NCI-H2227 (cell line): ENCODE results near the gene SV2C.
"Not testable (repeated sequence)": the region's sequence is repeated elsewhere in the genome, so short reads cannot be mapped to it uniquely, and the experiment has no call there.

Experiments
- DNase-seq: peaks from one replicate; lab custom pipeline; 2025; ENCODE audit not compliant: unreplicated experiment; lab: John Stamatoyannopoulos, UW

The SV2C gene, protein sequence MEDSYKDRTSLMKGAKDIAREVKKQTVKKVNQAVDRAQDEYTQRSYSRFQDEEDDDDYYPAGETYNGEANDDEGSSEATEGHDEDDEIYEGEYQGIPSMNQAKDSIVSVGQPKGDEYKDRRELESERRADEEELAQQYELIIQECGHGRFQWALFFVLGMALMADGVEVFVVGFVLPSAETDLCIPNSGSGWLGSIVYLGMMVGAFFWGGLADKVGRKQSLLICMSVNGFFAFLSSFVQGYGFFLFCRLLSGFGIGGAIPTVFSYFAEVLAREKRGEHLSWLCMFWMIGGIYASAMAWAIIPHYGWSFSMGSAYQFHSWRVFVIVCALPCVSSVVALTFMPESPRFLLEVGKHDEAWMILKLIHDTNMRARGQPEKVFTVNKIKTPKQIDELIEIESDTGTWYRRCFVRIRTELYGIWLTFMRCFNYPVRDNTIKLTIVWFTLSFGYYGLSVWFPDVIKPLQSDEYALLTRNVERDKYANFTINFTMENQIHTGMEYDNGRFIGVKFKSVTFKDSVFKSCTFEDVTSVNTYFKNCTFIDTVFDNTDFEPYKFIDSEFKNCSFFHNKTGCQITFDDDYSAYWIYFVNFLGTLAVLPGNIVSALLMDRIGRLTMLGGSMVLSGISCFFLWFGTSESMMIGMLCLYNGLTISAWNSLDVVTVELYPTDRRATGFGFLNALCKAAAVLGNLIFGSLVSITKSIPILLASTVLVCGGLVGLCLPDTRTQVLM

DNA sequence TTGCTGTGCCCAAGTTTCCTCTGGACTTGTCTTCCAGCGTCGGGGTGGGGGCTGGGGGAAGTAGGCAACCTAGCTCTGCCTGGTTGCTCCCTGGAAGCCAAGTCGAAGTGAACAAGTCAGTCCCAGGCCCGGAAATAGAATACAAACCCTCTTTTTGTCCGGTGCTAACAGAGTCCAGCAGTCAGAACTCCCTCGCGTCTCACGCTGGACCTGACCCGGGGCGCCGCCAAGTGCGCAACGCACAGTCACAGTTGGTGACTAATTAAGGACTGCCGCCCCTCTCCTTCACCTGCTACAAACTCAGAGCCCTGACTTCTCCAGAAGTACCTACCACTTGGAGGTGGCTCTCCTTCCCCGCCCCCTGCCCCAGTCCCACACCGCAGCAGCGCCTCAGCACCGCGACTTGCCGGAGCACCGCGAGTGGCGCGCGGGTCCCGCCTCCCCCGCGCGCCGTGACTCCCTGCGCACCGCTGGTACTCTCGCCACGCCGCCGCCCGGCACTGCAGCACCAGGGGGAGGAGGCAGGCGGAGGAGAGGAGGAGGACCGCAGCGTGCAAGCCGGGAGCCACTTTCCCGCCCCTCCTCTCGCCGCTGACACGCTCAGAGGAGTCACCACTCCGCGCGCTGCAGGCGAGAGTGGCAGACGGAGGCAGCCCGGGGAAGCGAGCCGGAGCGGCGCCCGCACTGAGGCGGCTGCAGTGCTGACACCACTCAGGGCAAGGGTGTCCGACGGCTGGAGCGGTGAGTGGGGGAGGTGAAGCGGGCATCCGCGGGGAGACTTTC is at the start of gene SV2C:
SV2C (plus strand) TSS at position 612 of the 783 bp plus-strand sequence. CDS start 48,368 bp downstream, outside the sequence.
- peak; percentile 39 for DNase-seq

DNA sequence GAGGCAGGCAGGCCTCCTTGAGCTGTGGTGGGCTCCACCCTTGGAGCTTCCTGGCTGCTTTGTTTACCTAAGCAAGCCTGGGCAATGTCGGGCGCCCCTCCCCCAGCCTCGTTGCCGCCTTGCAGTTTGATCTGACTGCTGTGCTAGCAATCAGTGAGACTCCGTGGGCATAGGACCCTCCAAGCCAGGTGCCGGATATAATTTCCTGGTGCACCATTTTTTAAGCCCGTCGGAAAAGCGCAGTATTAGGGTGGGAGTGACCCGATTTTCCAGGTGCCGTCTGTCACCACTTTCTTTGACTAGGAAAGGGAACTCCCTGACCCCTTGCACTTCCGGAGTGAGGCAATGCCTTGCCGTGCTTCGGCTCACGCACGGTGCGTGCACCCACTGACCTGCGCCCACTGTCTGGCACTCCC is 45.4 kb upstream of the SV2C start:
- not testable (repeated sequence) for DNase-seq

DNA sequence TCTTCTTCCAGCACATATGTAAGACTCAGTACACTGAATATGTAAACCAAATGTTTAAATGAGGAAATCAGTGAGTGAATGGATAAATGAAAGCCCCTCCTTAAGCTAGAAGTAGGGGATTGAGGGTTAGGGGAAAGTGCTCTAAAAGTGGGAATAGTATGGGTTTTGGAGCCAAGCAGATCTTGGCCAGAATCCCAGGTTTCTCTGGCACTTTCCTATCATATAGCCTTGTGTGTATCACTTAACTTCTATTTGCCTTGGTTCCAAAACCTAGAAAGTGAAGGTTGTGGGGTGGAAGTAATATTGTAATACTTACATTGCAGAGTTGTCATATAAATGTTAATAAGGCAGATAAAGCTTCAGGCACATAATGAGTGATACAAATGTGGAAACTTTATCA is 45.0 kb upstream of the SV2C start:
- no peak for DNase-seq

DNA sequence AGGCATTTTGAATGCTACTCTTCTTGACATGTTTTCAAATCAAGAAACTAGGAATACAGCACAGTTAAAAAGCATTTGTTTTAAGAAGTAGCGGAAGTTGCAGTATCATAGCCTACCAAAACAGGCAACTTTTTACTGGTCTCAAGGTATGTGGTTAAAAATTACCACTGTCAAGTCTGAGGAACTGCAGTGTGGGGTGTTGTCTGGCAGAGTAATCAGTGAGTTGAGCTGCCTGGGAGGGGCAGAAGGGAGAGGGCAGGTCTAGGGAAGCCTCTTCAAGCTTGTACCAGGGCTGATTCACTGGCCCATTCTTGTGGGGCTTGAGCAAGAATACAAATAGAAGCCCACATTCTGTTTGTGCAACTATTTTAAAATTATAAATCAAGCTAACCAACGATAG is 42.4 kb upstream of the SV2C start:
- DNase-seq, result no peak

DNA sequence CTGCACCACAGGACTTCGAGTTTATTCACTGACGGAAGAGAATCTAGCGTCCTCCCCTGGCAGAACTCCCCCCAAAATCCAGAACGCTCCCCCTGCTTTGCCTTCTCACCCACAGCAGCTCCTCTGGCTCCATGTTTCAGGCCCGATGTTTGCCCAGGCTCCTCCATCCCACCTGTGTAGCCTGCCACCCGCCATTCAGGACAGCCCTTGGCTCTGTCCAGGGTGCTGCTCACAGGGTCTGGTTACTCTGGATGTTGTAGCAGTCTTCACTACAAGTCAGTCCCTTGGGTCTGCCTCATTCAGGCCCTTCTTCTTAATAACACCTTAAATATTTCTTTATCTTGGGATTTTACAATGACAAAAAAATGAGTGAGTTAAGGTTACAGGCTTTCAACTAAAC is 41.3 kb upstream of the SV2C start:
- no peak for DNase-seq

DNA sequence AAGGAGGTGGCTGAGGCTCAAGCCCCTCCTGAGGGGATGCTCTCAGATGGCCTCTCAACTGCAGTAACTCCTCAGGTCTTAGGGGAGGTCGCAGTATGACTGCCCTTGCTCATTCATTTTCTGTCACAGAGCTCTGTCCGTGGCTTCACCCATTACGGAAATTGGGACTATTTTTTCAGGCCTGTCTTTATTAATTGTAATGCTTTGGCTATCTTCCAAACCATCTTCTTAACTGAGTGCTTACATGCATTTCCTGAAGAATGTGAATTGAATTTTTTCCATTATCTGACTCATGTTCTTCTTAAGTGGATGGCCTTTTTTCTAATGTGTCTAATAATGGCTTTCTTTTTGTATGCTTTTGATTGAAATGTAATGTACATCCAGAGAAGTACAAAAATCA is 36.4 kb upstream of the SV2C start:
- DNase-seq, result no peak

DNA sequence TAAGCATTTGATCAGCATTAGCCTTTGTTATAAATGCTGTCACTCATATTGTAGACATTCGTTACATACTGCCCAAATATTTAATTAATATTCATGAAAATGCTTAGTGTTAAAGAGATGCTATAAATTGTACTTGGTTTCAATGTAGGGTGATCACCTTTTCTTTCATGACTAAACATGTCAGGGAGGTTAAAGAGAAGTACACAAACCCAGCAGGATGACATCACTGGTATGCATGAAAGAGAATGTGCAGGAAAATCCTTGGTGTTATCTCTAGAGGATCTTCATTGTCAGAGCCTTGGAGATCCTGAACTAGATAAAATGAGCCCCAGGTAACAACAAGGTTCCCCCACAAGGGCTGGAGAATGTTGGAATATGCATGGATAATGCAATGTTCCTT is 33.0 kb upstream of the SV2C start:
- no peak for DNase-seq

DNA sequence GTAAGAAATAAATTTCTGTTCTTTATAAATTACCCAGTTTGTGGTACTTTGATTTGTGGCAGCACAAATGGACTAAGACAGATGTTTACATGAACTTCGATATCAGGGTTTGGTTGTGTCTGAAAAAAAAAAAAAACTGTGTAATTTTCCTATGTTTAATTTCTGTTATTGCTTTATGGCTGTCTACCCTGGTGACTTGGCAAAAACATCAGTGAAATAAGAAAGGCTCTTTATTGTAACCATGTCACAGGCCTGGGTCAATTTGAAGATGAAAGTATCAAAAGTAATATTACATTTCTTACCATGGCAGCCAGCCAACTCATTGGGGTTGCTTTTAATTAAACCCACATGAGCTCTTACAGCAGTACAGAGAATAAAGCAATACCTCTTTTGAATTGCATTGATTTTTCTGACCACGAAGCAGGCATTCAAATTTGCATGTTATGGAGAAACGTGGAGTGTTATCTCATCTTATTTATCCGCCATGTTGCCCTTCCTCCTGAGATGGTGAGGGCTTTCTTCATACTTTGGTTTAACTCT is 20.6 kb upstream of the SV2C start:
- DNase-seq, result no peak

DNA sequence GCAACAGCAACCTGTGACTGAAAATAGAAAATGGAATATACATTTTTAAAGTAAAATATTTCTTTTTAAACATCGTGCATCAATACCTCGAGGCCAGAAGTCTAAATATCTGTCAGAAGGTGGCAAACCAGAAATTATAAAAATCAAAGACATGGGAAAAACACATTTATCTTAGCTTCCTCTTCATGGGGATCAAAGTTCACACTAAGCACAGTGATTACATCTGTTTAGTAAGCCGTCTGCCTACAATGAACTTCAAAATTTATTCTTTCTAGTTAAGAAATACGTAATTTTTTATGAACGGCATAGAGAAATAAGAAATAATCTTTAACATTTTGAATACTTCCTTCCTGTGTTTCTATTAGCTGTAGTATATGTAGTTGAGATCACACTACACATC is 17.9 kb upstream of the SV2C start:
- DNase-seq, result no peak

DNA sequence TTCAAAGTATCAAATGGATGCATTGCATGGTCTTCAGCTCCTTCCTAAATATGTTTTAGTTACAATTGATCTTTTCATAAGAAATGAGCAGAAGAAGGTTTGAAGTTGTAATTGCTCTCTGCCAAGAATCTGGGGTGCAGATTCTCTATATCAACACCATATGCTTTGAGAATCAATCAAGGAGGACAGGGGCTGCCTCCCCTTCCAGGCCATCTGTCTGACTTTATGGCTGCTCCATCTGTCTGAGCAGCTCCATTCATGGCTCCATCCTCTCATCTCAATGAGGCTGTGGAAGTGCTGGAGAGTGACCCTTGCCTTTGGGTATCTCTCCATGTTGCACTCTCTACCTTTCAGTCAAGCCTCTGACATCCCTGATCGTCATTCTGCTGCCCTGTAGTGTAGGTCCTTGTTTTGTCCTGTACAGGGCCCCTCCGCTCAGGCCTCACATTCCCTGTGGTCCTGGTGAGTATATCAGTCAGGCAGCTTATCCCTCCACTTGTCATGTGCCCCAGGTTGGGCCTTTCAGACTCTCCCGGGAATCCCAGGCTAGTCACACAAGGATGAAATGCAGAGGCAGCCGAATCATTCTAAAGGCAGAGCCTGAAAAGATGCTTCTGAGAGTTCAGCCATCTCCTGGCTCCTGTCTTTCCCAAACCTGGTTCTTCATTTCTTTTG is 14.0 kb upstream of the SV2C start:
- DNase-seq, result no peak

DNA sequence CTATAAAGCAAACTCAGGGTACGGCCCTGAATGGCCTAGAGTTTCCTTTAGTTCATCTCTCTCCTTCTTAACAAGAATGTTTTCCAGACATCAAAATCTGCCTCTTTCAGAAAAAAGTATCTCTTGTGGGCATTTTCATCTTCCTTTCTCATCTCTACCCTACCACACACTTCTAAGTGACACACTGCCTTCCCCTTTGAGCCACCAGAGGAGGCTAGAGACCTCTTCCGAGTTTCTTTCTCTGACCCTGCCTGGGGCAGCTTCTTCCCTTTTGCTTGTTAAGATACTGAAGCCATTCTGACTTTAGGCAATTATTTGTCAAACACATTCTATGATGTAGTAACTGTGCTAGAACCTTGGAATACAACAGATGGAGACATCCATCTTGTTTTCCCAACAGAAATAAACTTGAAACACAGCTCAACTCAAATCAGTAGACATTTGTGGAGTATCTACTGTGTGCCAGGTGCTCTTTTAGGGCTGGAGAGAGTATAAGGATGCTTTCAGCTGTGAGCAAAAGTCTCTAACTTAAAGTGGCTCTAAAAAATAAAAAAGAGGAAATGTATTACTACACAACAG is 8.6 kb upstream of the SV2C start:
- no peak for DNase-seq

DNA sequence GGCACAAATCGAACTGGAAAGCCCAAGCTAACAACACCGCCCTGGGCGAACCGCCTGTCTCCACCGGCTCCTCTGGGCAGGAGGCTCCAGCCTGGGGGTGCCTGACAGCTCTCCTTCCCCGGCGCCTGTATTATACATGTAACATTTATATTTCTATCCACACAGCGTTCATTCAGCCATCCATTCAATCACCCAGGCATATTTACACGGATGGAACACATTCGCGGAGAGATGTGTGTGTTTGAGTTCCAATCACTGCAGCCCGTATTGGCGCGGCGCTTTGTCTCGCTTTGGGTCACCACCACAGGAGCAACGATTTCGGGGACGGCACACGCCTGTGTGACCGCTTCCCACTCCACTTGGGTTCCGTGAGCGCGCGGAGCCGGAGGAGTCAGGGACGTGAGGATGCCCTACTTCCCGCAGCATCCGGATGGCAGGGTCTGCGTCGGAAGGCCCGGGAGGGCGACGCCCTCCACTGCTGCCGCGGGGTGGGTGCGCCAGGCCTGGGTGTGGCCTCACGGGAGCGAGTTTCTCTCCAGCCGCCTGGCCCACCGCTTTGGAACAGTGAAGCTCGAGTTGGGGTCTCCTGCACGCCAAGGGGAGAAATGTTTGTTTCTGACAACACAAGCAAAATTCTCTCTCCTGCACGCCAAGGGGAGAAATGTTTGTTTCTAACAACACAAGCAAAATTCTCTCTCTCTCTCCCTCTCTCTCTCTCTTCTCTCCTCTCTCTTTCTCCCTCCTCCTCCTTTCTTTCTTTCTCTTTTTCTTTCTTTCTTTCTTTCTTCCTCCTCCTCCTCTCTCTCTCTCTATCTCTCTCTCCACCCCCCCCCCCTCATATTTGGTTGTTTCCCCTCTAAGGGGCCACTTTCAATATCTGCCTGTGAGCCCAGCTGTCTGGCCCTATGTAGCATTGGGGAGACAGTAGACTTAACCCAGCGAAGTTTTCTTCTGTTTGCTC is 1.1 kb upstream of the SV2C start:
- no peak for DNase-seq

DNA sequence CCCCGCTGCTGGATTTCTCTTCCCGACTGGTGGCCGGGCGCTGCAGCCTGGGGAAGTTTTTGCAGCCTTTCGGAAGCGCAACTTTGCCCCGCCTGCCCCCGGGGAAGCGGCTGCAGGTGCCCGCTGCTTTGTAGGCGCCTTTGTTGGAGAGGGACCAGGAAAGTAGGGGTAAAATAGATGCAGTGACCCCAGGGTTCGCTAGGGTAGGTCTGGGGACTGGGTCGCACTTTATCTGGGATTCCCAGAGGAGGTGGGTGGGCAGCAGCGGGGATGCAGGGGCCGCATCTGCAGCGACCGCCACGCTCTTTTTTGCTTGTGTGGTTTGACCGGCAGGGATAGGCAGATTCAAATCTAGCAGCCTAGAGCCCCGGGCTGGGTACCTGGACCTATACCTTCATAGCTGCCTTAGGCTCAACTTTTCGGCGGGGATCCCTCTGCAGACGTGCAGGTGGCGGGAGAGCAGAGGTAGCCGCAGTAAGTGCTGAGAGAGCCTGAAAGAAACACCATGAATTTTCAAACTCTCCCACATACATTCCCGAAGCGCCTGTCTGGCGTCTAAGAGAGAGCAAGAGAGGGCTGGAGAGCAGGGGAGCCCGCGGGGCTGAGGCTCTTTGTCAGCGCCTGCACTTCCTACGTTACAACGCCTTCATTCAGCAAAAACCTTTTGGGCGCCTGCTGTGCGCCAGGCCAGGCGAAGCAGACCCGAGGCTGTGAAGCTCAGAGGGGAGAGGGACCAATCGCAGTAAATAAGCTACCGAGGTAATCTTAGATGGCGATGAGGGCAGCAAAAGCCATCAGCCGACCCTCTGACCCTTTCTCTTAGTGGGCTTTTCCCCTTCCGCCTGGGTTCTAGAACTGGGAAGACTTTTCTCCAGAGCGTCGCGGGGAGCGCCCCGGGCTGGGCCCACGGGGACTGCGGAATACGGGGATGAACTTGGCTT is 642 bp downstream of the SV2C start:
- DNase-seq, result peak; percentile 5

DNA sequence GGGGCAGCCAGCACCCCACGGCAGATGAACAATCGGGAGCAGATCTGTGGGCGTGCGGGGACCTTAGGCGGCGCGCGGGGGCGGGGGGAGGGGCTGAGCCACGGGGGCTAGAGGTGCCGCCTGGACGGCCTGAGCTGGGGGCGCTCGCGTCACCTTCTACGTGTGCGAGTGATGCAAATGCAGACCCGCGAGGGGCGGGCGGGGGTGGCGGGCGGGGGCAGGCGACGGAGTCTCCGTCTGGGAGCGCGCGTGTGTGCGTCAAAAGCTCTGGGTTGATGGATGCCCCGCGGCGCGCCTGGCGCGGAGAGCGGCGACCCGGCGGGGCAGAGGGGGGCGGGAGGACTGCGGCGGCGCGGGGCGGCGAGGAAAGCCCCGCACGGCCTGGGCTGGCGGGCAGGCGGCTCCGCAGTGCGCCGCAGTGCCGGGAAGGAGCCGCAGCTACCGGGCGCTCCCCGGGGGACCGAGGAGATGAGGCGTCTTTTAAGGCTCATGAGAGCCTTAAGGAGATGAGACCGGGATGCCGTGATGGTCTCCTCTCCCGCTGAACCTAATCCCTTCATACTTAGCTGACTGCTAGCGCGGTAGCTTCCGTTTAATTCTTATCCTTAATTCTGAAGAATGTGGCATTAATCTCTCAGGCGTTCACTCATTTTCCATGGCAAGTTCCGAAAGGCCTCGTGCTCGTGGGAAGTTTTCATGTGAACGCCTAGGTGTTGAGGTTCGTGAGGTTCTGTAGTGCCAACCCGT is 1.5 kb downstream of the SV2C start:
- DNase-seq, result peak; percentile 27

DNA sequence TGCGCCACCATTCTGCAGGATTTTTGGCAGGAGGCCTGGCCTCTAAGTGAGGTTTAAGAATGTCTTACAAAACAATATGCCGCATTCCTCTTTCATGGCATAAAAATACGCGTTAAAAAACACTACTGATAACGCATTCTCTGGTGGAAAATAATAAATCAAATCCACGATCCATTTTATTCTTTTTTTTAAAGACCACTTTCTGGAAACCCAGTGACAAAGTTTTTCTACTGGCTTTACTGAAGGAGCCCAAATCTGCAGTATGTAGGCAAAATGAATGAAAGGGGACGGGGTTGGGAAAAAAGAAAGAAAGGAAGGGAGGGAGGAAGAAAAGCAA is 2.0 kb downstream of the SV2C start:
- no peak for DNase-seq

DNA sequence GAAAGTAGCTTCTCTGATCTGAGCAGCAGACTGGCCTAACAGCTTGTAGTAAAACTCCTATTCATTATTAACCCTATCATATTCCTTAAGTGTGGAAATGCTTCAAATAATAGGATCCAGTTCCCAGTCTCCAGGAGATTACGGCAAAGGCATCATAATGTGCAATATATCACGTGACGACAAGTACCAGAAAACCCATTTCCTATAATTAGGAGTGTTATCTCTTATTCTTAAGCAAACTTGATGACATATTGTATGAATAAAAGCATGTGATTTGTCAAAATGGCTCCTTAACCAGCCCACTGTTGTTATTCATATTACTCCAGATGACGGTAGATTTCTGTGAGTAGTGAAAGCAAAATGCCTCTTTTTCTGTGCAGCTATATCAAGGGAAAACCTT is 2.9 kb downstream of the SV2C start:
- no peak for DNase-seq

DNA sequence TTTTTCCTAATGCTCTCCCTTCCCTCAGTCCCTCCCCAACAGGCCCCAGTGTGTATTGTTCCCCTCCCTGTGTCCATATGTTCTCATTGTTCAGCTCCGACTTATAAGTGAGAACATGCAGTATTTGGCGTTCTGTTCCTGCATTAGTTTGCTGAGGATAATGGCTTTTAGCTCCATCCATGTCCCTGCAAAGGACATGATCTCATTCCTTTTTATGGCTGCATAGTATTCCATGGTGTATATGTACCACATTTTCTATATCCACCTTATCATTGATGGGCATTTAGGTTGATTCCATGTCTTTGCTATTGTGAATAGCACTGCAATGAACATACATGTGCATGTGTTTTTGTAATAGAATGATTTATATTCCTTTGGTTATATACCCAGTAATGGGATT is 6.0 kb downstream of the SV2C start:
- not testable (repeated sequence) for DNase-seq

DNA sequence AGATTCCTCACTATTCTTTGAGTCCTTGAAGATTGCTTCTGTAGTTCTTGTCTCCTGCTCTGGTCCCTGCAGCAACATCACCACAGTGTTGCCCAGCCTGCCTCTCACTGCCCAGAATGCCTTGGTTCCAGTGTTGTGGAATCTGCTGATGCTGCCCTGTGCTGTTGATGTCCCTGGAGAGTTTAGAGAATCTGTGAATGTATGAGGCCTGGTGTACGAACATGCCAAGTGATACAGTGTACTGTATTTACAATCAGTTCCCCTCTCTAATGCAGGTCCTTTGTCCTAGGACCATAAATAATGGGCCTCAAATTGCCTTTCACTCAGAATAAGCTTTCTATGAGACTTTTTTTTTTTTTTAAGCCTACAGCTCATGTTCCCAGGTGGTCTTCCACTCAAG is 8.2 kb downstream of the SV2C start:
- no peak for DNase-seq
